Measurements from ENCODE around the gene NPEPPS.

DNA sequence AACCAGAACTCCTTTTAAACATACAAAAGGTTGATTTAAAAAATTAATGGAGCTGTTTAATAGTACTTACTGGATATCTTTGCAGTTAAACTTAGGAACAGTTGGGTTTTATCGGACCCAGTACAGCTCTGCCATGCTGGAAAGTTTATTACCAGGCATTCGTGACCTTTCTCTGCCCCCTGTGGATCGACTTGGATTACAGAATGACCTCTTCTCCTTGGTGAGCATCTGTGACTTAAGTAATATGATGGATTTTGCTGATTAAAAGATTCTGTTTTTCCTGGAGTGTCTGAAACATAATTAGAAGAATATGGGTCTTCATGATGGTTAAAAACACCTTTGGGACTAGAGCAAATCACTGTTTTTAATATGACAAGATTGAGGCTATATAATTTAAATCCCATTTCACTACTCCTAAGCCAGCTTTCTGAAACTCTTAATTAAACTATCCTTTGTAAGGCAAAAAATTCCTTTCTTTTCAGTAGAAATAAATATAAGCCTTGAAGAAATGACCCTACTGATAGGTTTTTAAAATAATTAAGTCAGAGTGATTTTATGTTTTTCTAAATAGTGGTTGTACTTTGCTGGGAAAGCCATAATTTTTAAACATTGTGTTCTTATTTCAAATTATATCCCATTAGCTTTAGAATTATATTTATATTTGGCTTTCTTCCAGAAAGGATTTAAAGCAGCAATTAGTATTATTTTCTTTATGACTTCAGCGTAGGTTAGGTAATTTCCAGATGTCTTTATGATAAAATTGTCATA is 73.1 kb downstream of the NPEPPS start:
- TF ChIP-seq, protein P1, sequence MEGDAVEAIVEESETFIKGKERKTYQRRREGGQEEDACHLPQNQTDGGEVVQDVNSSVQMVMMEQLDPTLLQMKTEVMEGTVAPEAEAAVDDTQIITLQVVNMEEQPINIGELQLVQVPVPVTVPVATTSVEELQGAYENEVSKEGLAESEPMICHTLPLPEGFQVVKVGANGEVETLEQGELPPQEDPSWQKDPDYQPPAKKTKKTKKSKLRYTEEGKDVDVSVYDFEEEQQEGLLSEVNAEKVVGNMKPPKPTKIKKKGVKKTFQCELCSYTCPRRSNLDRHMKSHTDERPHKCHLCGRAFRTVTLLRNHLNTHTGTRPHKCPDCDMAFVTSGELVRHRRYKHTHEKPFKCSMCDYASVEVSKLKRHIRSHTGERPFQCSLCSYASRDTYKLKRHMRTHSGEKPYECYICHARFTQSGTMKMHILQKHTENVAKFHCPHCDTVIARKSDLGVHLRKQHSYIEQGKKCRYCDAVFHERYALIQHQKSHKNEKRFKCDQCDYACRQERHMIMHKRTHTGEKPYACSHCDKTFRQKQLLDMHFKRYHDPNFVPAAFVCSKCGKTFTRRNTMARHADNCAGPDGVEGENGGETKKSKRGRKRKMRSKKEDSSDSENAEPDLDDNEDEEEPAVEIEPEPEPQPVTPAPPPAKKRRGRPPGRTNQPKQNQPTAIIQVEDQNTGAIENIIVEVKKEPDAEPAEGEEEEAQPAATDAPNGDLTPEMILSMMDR (conservative IDR thresholded peaks at IDR 0.05 in 1 of 2, IDR thresholded peaks at IDR 0.05 in 1 of 2; ENCODE audit: low read depth in 1 of 2, low read length in 2 of 2), result no peak
- no peak for TF ChIP-seq EZH2 (IDR thresholded peaks at IDR 0.05; ENCODE audit: low read length, missing control alignments)

Data from fibroblast of lung (primary cell).